ENCODE results near the gene TRIM50. TPM values are rescaled to one million over a fixed set of nuclear protein-coding genes. Genes with fewer than 3 reads are reported as not detected.

TRIM50 gene
- total and polyA plus RNA-seq, 2 of the 13 experiments (the other 11 are each of a cell fraction or from before 2014, with no cell fraction given) = 4.2 to 24.5 TPM

DNA sequence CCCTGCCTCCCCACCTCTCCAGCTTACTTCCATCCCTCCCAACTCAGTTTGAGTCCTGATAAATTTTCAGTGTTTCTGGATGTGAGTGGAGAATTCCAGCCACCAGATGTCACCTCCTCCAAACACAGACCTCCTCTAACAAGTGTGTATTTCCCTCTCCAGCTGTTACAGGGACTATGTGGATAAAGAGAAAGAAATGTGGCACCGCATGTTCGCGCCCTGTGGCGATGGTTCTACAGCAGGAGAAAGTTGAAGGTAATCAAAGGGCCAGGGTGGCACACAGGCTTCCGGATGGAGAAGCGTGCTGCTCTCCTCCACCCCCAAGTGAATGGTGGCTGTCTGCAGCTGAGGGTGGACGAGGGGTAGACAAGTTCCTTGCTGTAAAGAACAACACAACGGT, 14.8 kb upstream of the TRIM50 start (continued):
- TF ChIP-seq TRAFD1 (CRISPR knock-in tag; IDR thresholded peaks at IDR 0.05; ENCODE audit: borderline replicate concordance) (no peak), ZNF777 (CRISPR knock-in tag; IDR thresholded peaks at IDR 0.05) (no peak), STAG1 (CRISPR knock-in tag; IDR thresholded peaks at IDR 0.05) (peak; percentile 90), SIX1 (CRISPR knock-in tag; IDR thresholded peaks at IDR 0.05; ENCODE audit: borderline replicate concordance) (peak; percentile 31; the same call in 1 of the 2 replicates), NRL (CRISPR knock-in tag; IDR thresholded peaks at IDR 0.05; ENCODE audit: borderline replicate concordance) (no peak), TFDP2 (CRISPR knock-in tag; IDR thresholded peaks at IDR 0.05) (peak; percentile 55; the same call in 1 of the 2 replicates), RFXAP (CRISPR knock-in tag; IDR thresholded peaks at IDR 0.05; ENCODE audit: borderline replicate concordance) (0 out of 2 replicates have a peak, but pooled peaks have one; percentile 62), ZNF432 (CRISPR knock-in tag; IDR thresholded peaks at IDR 0.05; ENCODE audit: borderline replicate concordance) (no peak), ZNF644 (CRISPR knock-in tag; IDR thresholded peaks at IDR 0.05; ENCODE audit: low read depth) (no peak), ZNF776 (CRISPR knock-in tag; IDR thresholded peaks at IDR 0.05) (no peak), ZNF792 (CRISPR knock-in tag; IDR thresholded peaks at IDR 0.05) (0 out of 2 replicates have a peak, but pooled peaks have one; percentile 34), NCOR1 (IDR thresholded peaks at IDR 0.05; ENCODE audit: borderline replicate concordance, low read length) (no peak), ZNF367 (CRISPR knock-in tag; IDR thresholded peaks at IDR 0.05; ENCODE audit: borderline replicate concordance) (no peak), SPEN (CRISPR knock-in tag; IDR thresholded peaks at IDR 0.05; ENCODE audit: low read depth) (peak; percentile 33), SMAD3 (CRISPR knock-in tag; IDR thresholded peaks at IDR 0.05) (no peak), ZNF232 (CRISPR knock-in tag; IDR thresholded peaks at IDR 0.05; ENCODE audit: borderline replicate concordance) (peak; percentile 87; the same call in 1 of the 2 replicates), ZNF121 (CRISPR knock-in tag; IDR thresholded peaks at IDR 0.05) (no peak), ZSCAN31 (CRISPR knock-in tag; IDR thresholded peaks at IDR 0.05; ENCODE audit: low read depth) (no peak), HOXA5 (CRISPR knock-in tag; IDR thresholded peaks at IDR 0.05) (no peak), ZXDC (CRISPR knock-in tag; IDR thresholded peaks at IDR 0.05) (no peak), ZNF430 (CRISPR knock-in tag; IDR thresholded peaks at IDR 0.05) (0 out of 2 replicates have a peak, but pooled peaks have one; percentile 41), ZEB1 (IDR thresholded peaks at IDR 0.05; ENCODE audit: insufficient replicate concordance, low read depth) (no peak), PITX1 (CRISPR knock-in tag; IDR thresholded peaks at IDR 0.05) (peak; percentile 53; the same call in 1 of the 2 replicates)
- TF ChIP-seq, protein P1, sequence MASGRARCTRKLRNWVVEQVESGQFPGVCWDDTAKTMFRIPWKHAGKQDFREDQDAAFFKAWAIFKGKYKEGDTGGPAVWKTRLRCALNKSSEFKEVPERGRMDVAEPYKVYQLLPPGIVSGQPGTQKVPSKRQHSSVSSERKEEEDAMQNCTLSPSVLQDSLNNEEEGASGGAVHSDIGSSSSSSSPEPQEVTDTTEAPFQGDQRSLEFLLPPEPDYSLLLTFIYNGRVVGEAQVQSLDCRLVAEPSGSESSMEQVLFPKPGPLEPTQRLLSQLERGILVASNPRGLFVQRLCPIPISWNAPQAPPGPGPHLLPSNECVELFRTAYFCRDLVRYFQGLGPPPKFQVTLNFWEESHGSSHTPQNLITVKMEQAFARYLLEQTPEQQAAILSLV (CRISPR knock-in tag; IDR thresholded peaks at IDR 0.05; ENCODE audit: borderline replicate concordance) = peak; percentile 69; the same call in 1 of the 2 replicates
- TF ChIP-seq, protein P2, sequence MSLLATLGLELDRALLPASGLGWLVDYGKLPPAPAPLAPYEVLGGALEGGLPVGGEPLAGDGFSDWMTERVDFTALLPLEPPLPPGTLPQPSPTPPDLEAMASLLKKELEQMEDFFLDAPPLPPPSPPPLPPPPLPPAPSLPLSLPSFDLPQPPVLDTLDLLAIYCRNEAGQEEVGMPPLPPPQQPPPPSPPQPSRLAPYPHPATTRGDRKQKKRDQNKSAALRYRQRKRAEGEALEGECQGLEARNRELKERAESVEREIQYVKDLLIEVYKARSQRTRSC (CRISPR knock-in tag; IDR thresholded peaks at IDR 0.05; ENCODE audit: low read depth) = no peak
